NCI-H1436 (cell line): ENCODE measurements around the gene TMEM169.
"Not testable (repeated sequence)": the region's sequence is repeated elsewhere in the genome, so short reads cannot be mapped to it uniquely, and the experiment has no call there.

Experiments
- DNase-seq: peaks from one replicate; lab custom pipeline; 2025; lab: John Stamatoyannopoulos, UW

TMEM169 gene

GRCh38 chr2:216131175-216131926, 49.6 kb downstream of the TMEM169 start:
- no peak for DNase-seq

- DNase-seq: no peak
Observed at GRCh38 chr2:216132585-216132984, 50.9 kb downstream of the TMEM169 start.

DNA sequence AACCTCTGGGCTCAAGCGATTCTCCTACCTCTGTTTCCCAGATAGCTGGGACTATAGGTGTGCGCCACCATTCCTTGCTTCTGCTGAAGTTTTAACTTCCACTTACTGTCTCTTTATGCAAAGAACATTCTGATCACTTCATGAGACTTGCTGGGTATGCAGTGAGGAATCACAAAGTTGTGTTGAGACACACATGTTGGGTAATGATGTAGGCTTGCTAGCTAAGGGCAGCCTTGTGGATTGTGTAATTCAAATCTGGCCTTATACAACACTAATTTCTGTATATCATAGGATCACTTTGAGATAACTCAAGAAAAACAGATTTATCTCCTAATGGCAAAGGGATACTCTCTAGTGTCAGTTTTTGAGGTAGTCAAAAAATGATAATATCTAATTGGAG, 51.7 kb downstream of the TMEM169 start:
- DNase-seq: no peak

DNA sequence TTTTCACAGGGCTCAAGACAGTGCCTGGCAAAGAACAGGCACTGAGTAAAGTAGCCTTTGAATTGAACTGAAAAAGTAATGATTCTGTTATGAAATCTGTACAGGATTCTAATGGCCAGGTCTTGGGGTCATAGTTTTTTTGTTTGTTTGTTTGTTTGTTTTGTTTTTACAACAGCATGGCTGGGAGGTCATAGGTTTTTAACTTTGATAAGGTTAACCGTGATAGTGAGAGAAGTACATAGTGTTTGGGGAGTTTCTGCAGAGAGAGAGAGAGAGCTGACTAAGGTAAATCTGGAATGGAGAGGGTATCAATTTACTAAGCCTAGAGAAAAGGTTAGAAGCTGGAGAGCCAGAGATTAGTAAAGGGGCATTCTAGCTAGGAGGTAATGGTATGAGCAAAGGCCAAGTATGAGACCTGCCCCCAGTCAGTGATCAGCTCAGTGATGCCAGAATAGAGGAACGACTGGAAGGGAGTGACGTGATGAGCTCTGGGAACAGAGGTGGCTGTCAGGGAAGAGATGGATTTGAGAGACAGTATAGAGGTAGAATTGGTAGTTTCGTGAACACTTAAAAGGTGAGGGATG, 53.3 kb downstream of the TMEM169 start:
- no peak for DNase-seq

DNA sequence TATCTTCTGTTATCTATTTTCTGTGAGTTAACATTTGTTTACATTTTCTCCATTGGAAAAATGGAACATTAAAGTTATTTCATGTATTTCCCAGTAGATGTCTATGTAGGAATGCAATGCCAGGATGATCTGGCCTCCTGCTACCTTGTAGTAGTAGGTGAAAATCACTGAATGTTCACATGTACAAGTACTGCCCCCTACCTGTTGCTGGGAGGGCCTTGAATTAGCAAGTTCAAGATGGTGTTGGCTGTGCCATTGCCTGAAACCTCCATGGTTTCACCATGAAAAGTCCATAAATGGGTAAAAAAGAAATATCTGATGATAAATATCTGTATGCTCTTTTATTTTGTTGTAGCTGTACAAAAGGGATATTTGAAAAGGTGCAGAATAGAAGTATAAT, 58.2 kb downstream of the TMEM169 start:
- no peak for DNase-seq

DNA sequence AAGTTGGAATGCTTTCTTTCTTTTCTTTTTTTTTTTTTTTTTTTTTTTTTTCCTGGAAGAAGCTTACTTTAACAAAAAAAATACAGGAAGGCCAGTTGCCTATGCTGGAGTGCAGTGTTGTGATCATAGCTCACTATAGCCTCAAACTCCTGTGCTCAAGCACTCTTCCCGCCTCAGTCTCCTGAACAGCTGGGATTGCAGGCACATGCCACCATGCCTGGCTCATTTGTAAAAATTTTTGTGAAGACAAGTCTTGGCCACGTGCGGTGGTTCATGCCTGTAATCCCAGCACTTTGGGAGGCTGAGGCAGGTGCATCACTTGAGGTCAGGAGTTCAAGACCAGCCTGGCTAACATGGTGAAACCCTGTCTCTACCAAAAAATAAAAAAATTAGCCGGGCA, 59.8 kb downstream of the TMEM169 start:
- DNase-seq: not testable (repeated sequence)

- no peak for DNase-seq
Observed at GRCh38 chr2:216142540-216142939, 60.8 kb downstream of the TMEM169 start.

- no peak for DNase-seq
Observed at GRCh38 chr2:216144372-216144771, 62.7 kb downstream of the TMEM169 start.

DNA sequence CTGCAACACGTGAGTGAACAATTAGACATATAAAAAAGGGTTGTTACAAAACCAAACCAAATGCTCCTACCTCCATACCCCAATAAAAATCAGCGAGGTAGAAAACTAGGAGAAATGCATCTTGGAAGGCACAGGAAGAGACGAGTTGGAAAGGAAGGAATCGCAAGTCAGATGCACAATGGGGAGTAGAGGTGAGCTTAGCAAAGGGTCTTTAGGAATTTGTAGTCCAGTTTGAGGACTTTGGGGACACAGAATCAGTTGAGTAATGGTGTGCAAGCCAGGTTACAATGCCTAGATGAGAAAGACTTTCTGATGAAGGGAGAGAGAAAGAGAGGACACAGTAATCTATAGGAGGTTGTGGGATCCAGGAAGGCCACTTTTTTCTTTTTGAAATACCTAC, 63.1 kb downstream of the TMEM169 start:
- no peak for DNase-seq

DNA sequence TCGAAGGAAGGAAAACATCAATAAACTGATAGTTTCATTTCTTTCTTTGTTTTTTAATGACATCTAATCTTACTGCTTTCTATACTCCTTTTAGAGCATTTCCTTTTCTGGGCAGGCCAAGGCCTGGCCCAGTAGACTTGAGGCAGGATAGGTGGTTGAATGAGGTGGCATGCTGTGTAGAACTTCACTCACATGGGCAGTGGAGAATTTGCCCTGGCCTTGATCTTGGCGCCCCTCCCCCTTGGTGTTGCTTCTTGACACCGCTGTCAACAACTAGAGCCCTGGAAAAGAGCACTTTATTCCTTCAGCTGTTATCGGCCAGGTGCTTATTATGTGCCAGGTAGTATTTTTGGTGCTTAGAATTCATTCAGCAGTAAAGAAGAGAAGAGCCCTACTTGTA, 64.9 kb downstream of the TMEM169 start:
- DNase-seq: no peak

DNA sequence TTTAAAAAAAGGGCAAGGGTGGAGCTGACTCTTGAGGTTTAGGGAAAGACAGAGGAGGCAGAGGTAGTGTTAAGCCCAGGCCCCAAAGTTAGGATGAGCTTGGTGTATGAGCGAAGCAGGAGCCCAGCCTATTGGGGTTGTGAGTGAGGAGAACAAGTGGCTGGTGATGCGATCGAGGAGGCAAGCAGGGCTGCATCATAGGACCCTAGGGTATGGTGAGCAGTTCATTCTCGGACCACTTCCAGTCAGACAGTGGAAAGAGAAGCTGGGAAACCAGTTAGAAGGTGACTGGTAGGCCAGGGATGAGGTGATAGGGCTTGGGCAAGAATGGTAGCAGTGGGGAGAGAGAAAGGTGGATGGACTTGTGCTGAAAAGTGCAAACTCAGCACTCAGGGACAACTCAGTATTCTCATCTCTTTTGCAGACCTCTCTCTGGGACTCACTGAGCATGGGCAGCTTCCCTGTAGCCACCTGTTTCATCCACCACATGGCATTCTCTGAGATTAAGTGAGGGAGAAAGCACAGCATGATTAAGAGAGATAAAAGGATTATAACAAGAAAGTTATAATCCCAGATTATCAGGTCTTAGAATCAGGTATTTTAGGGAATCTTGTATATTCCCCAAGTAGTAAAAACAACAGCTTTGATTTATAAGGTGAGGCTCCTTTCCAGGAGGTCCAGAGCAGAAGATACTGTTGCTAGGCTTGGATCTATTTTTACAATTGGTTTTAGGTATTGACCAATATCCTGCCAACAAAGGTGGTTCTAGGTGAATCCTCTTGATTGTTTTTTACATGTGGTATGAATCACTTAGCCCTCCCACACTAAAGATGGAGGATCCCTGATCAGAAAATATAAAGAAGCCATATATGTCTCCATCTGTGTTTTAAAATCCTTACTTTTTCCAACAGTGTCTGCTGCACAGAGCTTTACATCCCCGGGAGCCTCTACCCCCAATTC, 65.7 kb downstream of the TMEM169 start:
- no peak for DNase-seq

- DNase-seq: no peak
Observed at GRCh38 chr2:216148983-216149382, 67.3 kb downstream of the TMEM169 start.

- DNase-seq: no peak
Observed at GRCh38 chr2:216149741-216150140, 68.0 kb downstream of the TMEM169 start.

GRCh38 chr2:216151313-216152025, 69.8 kb downstream of the TMEM169 start:
- DNase-seq: no peak
